Tibial nerve (tissue), 4 donors: ENCODE results near the gene PRPSAP2.

Experiments used
- EP300 ChIP-seq, 2 donors: sonication (generic); formaldehyde crosslinking; IDR thresholded peaks; one replicate each; pipeline ENCODE4 v1.6.1; 2017; ENCODE audit warnings: antibody characterized with exemption in 2 of 2, mild to moderate bottlenecking in 1 of 2
- POLR2A ChIP-seq, 2 donors: fragments of 450-650 bp; IDR thresholded peaks; one replicate each; pipeline ENCODE4 v1.6.1; 2017; ENCODE audit warnings: antibody characterized with exemption in 2 of 2, mild to moderate bottlenecking in 2 of 2, moderate library complexity in 2 of 2
- TF ChIP-seq, protein P1 (sequence below), 5 experiments: fragments of 200-600 bp in 3 of 5; fragments of 450-650 bp in 2 of 5; sonication (generic) in 3 of 5; IDR thresholded peaks; one replicate each; pipeline ENCODE4 v1.5.1; 2016 to 2019; ENCODE audit warnings: antibody characterized with exemption in 5 of 5, mild to moderate bottlenecking in 3 of 5, moderate library complexity in 2 of 5

DNA sequence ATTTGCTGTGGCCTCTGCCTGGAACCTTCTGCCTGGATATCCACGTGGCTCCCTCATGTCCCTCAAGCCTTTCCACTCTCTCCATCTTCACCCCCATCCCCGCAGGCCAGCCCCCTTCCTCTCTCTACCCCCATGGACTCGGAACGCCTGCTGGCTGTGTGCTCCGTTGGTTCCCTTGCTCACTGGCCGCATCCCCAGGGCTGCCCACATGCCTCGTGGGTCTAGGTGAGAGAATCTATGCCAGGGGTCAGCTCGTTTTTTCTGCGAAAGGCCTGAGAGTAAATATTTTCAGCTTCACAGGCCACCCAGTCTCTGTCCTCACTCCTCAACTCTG, 106.1 kb downstream of the PRPSAP2 start:
- TF ChIP-seq, protein P1, sequence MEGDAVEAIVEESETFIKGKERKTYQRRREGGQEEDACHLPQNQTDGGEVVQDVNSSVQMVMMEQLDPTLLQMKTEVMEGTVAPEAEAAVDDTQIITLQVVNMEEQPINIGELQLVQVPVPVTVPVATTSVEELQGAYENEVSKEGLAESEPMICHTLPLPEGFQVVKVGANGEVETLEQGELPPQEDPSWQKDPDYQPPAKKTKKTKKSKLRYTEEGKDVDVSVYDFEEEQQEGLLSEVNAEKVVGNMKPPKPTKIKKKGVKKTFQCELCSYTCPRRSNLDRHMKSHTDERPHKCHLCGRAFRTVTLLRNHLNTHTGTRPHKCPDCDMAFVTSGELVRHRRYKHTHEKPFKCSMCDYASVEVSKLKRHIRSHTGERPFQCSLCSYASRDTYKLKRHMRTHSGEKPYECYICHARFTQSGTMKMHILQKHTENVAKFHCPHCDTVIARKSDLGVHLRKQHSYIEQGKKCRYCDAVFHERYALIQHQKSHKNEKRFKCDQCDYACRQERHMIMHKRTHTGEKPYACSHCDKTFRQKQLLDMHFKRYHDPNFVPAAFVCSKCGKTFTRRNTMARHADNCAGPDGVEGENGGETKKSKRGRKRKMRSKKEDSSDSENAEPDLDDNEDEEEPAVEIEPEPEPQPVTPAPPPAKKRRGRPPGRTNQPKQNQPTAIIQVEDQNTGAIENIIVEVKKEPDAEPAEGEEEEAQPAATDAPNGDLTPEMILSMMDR (IDR thresholded peaks at IDR 0.05): no peak
- no peak for TF ChIP-seq EP300 (IDR thresholded peaks at IDR 0.05)
- no peak for TF ChIP-seq POLR2A (IDR thresholded peaks at IDR 0.05)
